Measurements from ENCODE around the gene SLC23A2. TPM values are rescaled to one million over a fixed set of nuclear protein-coding genes. Genes with fewer than 3 reads are reported as not detected.

SLC23A2 gene
- total RNA-seq, 2 experiments from 2014 or later: 12.9 to 14.1 TPM

- Mint-ChIP-seq H3K9me3 (no peaks in the 10 kb centered on the region), H3K27me3 (no peaks in the 10 kb centered on the region), H3K27ac (peak overlapping the region; percentile 74), H3K36me3 (ENCODE audit: low read depth) (no peaks in the 10 kb centered on the region), H3K4me3 (peak overlapping the region; percentile 45), H3K4me1 (peaks cover 16% of the 10 kb centered on the region)
- ChIA-PET CTCF (interaction anchor here (0.7 to 1.7 kb wide), 6 partner anchors 11 to 233 kb away, joined by 3 to 9 read pairs (median 4); no protein-coding TSS in a partner anchor), POLR2A (interaction anchor here (0.9 to 1.5 kb wide), 3 partner anchors 26 to 162 kb away, joined by 3 to 4 read pairs (median 3); partner anchors contain the start of gene CDS2)
- DNase-seq: peak; percentile 60
These were observed 27.8 kb downstream of the SLC23A2 start for GRCh38 chr20:4973330-4974097.

GRCh38 chr20:4972506-4973251 lies 28.6 kb downstream of the SLC23A2 start:
- peak overlapping the region; percentile 74 for H3K27ac Mint-ChIP-seq
- CTCF ChIA-PET: interaction anchor here (0.7 to 1.7 kb wide), 6 partner anchors 11 to 232 kb away, joined by 3 to 9 read pairs (median 4); no protein-coding TSS in a partner anchor
- no peaks in the 10 kb centered on the region for H3K9me3 Mint-ChIP-seq

GRCh38 chr20:4971064-4971463 lies 30.2 kb downstream of the SLC23A2 start:
- no peak overlapping the region for H3K27ac Mint-ChIP-seq
- H3K4me3 Mint-ChIP-seq: no peak overlapping the region
- peaks cover 16% of the 10 kb centered on the region for H3K4me1 Mint-ChIP-seq
- H3K9me3 Mint-ChIP-seq: no peaks in the 10 kb centered on the region
- ChIA-PET POLR2A (no interaction called here), CTCF (interaction anchor here (0.7 kb wide), 1 partner anchor 108 kb away, joined by 5 read pairs; no protein-coding TSS in a partner anchor)
- peaks cover 11% of the 10 kb centered on the region for H3K36me3 Mint-ChIP-seq (ENCODE audit: low read depth)
- DNase-seq: no peak
- H3K27me3 Mint-ChIP-seq: no peaks in the 10 kb centered on the region

More at GRCh38 chr20:4972506-4973251, 28.6 kb downstream of the SLC23A2 start:
- Mint-ChIP-seq H3K4me1 (peaks cover 16% of the 10 kb centered on the region), H3K36me3 (ENCODE audit: low read depth) (peaks cover 7% of the 10 kb centered on the region), H3K27me3 (no peaks in the 10 kb centered on the region), H3K4me3 (peak overlapping the region; percentile 45)
- POLR2A ChIA-PET: interaction anchor here (0.9 to 1.5 kb wide), 3 partner anchors 27 to 161 kb away, joined by 3 to 4 read pairs (median 3); partner anchors contain the start of gene CDS2
- DNase-seq: no peak

GRCh38 chr20:4967752-4968477 lies 33.4 kb downstream of the SLC23A2 start:
- peaks cover 11% of the 10 kb centered on the region for H3K36me3 Mint-ChIP-seq (ENCODE audit: low read depth)
- CTCF ChIA-PET: interaction anchor here (2.4 kb wide), 1 partner anchor 12 kb away, joined by 11 read pairs; no protein-coding TSS in a partner anchor
- H3K27ac Mint-ChIP-seq: no peak overlapping the region
- peaks cover 6% of the 10 kb centered on the region for H3K4me1 Mint-ChIP-seq
- no peak for DNase-seq
- POLR2A ChIA-PET: no interaction called here
- H3K27me3 Mint-ChIP-seq: no peaks in the 10 kb centered on the region
- no peak overlapping the region for H3K4me3 Mint-ChIP-seq
- no peaks in the 10 kb centered on the region for H3K9me3 Mint-ChIP-seq

GRCh38 chr20:4966826-4967751 lies 34.2 kb downstream of the SLC23A2 start:
- Mint-ChIP-seq H3K27me3 (no peaks in the 10 kb centered on the region), H3K9me3 (no peaks in the 10 kb centered on the region), H3K4me3 (no peak overlapping the region), H3K27ac (no peak overlapping the region), H3K4me1 (peaks cover 9% of the 10 kb centered on the region), H3K36me3 (ENCODE audit: low read depth) (peaks cover 14% of the 10 kb centered on the region)
- ChIA-PET CTCF (interaction anchor here (0.6 to 2.4 kb wide), 3 partner anchors 11 to 1023 kb away, joined by 3 to 11 read pairs (median 3); no protein-coding TSS in a partner anchor), POLR2A (interaction anchor here (0.9 kb wide), 1 partner anchor 9 kb away, joined by 3 read pairs; no protein-coding TSS in a partner anchor)
- DNase-seq: no peak

- peak; percentile 68 for DNase-seq
- POLR2A ChIA-PET: interaction anchor here (0.7 to 2.0 kb wide), 5 partner anchors 38 to 157 kb away, joined by 3 to 10 read pairs (median 3); partner anchors contain the start of gene PCNA
- no peaks in the 10 kb centered on the region for H3K9me3 Mint-ChIP-seq
- H3K27ac Mint-ChIP-seq: peak overlapping the region; percentile 94
- H3K4me1 Mint-ChIP-seq: peaks cover 25% of the 10 kb centered on the region
- no peaks in the 10 kb centered on the region for H3K27me3 Mint-ChIP-seq
- peaks cover 4% of the 10 kb centered on the region for H3K36me3 Mint-ChIP-seq (ENCODE audit: low read depth)
- CTCF ChIA-PET: interaction anchor here (0.8 to 1.9 kb wide), 8 partner anchors 10 to 203 kb away, joined by 3 to 8 read pairs (median 4); no protein-coding TSS in a partner anchor
- H3K4me3 Mint-ChIP-seq: peak overlapping the region; percentile 5
These were observed 39.0 kb downstream of the SLC23A2 start for GRCh38 chr20:4962241-4962855.

GRCh38 chr20:4961746-4962145 lies 39.6 kb downstream of the SLC23A2 start:
- Mint-ChIP-seq H3K4me3 (peak overlapping the region; percentile 45), H3K9me3 (no peaks in the 10 kb centered on the region), H3K4me1 (peaks cover 25% of the 10 kb centered on the region), H3K36me3 (ENCODE audit: low read depth) (peaks cover 4% of the 10 kb centered on the region), H3K27ac (peak overlapping the region; percentile 94), H3K27me3 (no peaks in the 10 kb centered on the region)
- peak; percentile 43 for DNase-seq
- POLR2A ChIA-PET: interaction anchor here (0.7 to 2.0 kb wide), 5 partner anchors 38 to 158 kb away, joined by 3 to 10 read pairs (median 3); partner anchors contain the start of gene PCNA
- CTCF ChIA-PET: interaction anchor here (0.6 to 1.9 kb wide), 9 partner anchors 10 to 203 kb away, joined by 3 to 8 read pairs (median 4); no protein-coding TSS in a partner anchor

GRCh38 chr20:4959592-4959991 lies 41.7 kb downstream of the SLC23A2 start:
- ChIA-PET CTCF (interaction anchor here (0.7 to 2.0 kb wide), 3 partner anchors 9 to 219 kb away, joined by 3 to 7 read pairs (median 3); no protein-coding TSS in a partner anchor), POLR2A (no interaction called here)
- Mint-ChIP-seq H3K4me3 (no peak overlapping the region), H3K4me1 (peaks cover 26% of the 10 kb centered on the region), H3K36me3 (ENCODE audit: low read depth) (peaks cover 4% of the 10 kb centered on the region), H3K27ac (no peak overlapping the region), H3K27me3 (no peaks in the 10 kb centered on the region), H3K9me3 (no peaks in the 10 kb centered on the region)
- no peak for DNase-seq

GRCh38 chr20:4957939-4958362 lies 43.4 kb downstream of the SLC23A2 start:
- no peak overlapping the region for H3K4me3 Mint-ChIP-seq
- no peaks in the 10 kb centered on the region for H3K9me3 Mint-ChIP-seq
- ChIA-PET POLR2A (interaction anchor here (0.9 kb wide), 1 partner anchor 9 kb away, joined by 3 read pairs; no protein-coding TSS in a partner anchor), CTCF (interaction anchor here (0.8 to 4.8 kb wide), 4 partner anchors 10 to 217 kb away, joined by 3 to 23 read pairs (median 10); no protein-coding TSS in a partner anchor)
- H3K27ac Mint-ChIP-seq: no peak overlapping the region
- no peak for DNase-seq
- H3K4me1 Mint-ChIP-seq: peaks cover 24% of the 10 kb centered on the region
- no peaks in the 10 kb centered on the region for H3K27me3 Mint-ChIP-seq
- peaks cover 4% of the 10 kb centered on the region for H3K36me3 Mint-ChIP-seq (ENCODE audit: low read depth)

GRCh38 chr20:4957187-4957586 lies 44.1 kb downstream of the SLC23A2 start:
- Mint-ChIP-seq H3K36me3 (ENCODE audit: low read depth) (peaks cover 3% of the 10 kb centered on the region), H3K27ac (no peak overlapping the region), H3K4me1 (peaks cover 18% of the 10 kb centered on the region), H3K9me3 (peaks cover 3% of the 10 kb centered on the region), H3K4me3 (no peak overlapping the region), H3K27me3 (no peaks in the 10 kb centered on the region)
- ChIA-PET POLR2A (no interaction called here), CTCF (interaction anchor here (0.6 to 4.8 kb wide), 7 partner anchors 10 to 190 kb away, joined by 4 to 23 read pairs (median 5); no protein-coding TSS in a partner anchor)
- DNase-seq: no peak

All from activated CD4-positive, alpha-beta memory T cell treated with anti-CD3 and anti-CD28 coated beads, Interleukin-2, amount 10 ng/mL, durations not matched to agents 7 days and 5 days (primary cell).